Thoracic aorta (tissue), 2 donors: ENCODE measurements around the gene CTSO. TPM values are rescaled to one million over a fixed set of nuclear protein-coding genes. Genes with fewer than 3 reads are reported as not detected.

ENCODE experiments used
- ATAC-seq: fragments of 150-250 bp; one replicate; pipeline ENCODE4 v1.8.0; 2017; ENCODE audit warnings: low read depth; ENCODE audit not compliant: insufficient number of reproducible peaks, low FRiP score
- DNase-seq: peaks from one replicate; pipeline ENCODE4 v3.0.0-alpha.2; 2020; ENCODE audit warnings: low spot score
- H3K27ac ChIP-seq, 2 donors: fragments of 200-600 bp; sonication (generic); 1 replicate in 1 of 2; 2 replicates in 1 of 2; pipeline ENCODE4 v1.5.1; 2016; ENCODE audit warnings: mild to moderate bottlenecking in 2 of 2, moderate library complexity in 2 of 2
- H3K27me3 ChIP-seq: fragments of 200-600 bp; sonication (generic); replicated peaks from 2 replicates; pipeline ENCODE4 v1.6.0; 2016; ENCODE audit warnings: mild to moderate bottlenecking; ENCODE audit not compliant: insufficient read depth
- H3K36me3 ChIP-seq: fragments of 200-600 bp; sonication (generic); one replicate; pipeline ENCODE4 v1.5.1; 2016
- H3K4me1 ChIP-seq, 2 donors: fragments of 200-600 bp; sonication (generic); 1 replicate in 1 of 2; 2 replicates in 1 of 2; pipeline versions ENCODE4 v1.5.1 to v1.6.0; 2016; ENCODE audit warnings: low read depth in 2 of 2, mild to moderate bottlenecking in 1 of 2; ENCODE audit not compliant: control insufficient read depth in 1 of 2
- H3K4me3 ChIP-seq: fragments of 200-600 bp; sonication (generic); 2 replicates; pipeline ENCODE4 v1.5.1; 2016; ENCODE audit warnings: mild to moderate bottlenecking
- H3K9me3 ChIP-seq: fragments of 200-600 bp; sonication (generic); 2 replicates; pipeline ENCODE4 v1.5.1; 2016
- total RNA-seq, 2 donors: library from RNA; depleted of rRNA; stranded (reverse); fragments of >200 nt; gene quantifications; one replicate each; pipeline versions ENCODE4 v1.1.0 to v1.2.3, GENCODE V29; 2016
- TF ChIP-seq, protein P1 (sequence below): fragments of 200-600 bp; sonication (generic); IDR thresholded peaks from one replicate; pipeline ENCODE4 v1.5.1; 2019; ENCODE audit warnings: antibody characterized with exemption

CTSO gene
- total RNA-seq, 2 donors from 2014 or later, result 31.1 to 36.6 TPM

DNA sequence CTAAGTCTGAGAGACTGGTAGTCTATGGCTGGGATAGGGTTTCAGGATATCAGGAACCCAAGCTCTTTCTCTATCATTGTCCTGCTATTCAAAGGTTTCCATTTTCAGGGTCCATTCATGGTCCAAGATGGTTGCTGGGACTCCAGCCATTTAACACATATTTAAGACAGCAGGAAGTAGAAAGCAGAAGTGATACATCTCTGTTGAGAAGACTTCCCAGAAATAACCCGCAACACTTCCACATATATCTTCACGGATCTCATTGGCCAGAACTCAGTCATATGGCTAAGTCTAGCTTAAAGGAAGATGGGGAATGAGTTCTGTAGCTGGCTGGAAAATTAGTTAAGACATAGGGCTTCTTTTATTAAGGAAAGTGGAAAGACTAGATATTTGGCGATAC, 23.8 kb downstream of the CTSO start:
- H3K36me3 ChIP-seq, result peaks cover 6% of the 10 kb centered on the region
- H3K27me3 ChIP-seq, result no peaks in the 10 kb centered on the region
- DNase-seq, result no peak
- no peaks in the 10 kb centered on the region for H3K9me3 ChIP-seq
- H3K4me3 ChIP-seq, result no peak overlapping the region
- ATAC-seq, result no peak
- no peaks in the 10 kb centered on the region for H3K4me1 ChIP-seq
- TF ChIP-seq, protein P1, sequence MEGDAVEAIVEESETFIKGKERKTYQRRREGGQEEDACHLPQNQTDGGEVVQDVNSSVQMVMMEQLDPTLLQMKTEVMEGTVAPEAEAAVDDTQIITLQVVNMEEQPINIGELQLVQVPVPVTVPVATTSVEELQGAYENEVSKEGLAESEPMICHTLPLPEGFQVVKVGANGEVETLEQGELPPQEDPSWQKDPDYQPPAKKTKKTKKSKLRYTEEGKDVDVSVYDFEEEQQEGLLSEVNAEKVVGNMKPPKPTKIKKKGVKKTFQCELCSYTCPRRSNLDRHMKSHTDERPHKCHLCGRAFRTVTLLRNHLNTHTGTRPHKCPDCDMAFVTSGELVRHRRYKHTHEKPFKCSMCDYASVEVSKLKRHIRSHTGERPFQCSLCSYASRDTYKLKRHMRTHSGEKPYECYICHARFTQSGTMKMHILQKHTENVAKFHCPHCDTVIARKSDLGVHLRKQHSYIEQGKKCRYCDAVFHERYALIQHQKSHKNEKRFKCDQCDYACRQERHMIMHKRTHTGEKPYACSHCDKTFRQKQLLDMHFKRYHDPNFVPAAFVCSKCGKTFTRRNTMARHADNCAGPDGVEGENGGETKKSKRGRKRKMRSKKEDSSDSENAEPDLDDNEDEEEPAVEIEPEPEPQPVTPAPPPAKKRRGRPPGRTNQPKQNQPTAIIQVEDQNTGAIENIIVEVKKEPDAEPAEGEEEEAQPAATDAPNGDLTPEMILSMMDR, result no peak
- H3K27ac ChIP-seq, result no peak overlapping the region

DNA sequence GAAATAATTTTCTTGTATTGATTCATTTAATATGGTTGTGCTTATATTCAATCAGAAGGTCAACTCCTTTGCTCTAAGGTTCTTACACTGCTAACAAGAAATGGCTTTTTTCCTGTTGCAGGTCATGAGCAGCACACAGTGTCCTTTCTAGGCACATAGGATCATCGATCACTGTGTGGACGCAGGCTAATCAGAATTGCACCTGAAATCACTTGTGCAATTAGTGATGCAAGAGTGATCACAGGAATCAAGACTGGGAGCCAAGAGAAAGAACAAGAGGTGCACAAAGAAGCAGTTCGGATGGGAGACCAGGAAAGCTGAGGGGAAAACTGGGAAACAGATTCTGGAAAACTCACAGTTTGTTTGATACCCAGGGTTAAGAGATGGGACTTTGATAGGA, 29.0 kb downstream of the CTSO start:
- H3K4me1 ChIP-seq, result no peaks in the 10 kb centered on the region
- DNase-seq (no peak), ATAC-seq (no peak)
- TF ChIP-seq, protein P1, result no peak
- H3K27me3 ChIP-seq, result no peaks in the 10 kb centered on the region
- H3K27ac ChIP-seq, result no peak overlapping the region
- peaks cover 6% of the 10 kb centered on the region for H3K36me3 ChIP-seq
- H3K4me3 ChIP-seq, result no peak overlapping the region
- no peaks in the 10 kb centered on the region for H3K9me3 ChIP-seq

DNA sequence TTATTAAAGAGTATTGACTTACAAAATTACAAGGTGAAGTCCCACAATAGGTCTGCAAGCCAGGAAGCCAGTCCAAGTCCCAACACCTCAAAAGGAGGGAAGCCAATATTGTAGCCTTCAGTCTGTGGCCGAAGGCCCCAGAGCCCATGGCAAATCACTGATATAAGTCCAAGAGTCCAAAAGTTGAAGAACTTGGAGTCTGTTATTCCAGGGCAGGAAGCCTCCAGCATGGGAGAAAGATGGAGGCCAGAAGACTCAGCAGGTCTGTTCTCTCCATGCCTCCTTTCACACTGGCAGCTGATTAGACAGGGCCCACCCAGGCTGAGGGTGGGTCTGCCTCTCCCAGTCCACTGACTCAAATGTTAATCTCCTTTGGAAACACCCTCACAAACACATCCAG, 32.1 kb downstream of the CTSO start:
- TF ChIP-seq, protein P1, result no peak
- no peaks in the 10 kb centered on the region for H3K27me3 ChIP-seq
- no peak for DNase-seq
- H3K9me3 ChIP-seq, result no peaks in the 10 kb centered on the region
- no peaks in the 10 kb centered on the region for H3K36me3 ChIP-seq
- no peak overlapping the region for H3K27ac ChIP-seq
- ATAC-seq, result no peak
- no peak overlapping the region for H3K4me3 ChIP-seq
- no peaks in the 10 kb centered on the region for H3K4me1 ChIP-seq

DNA sequence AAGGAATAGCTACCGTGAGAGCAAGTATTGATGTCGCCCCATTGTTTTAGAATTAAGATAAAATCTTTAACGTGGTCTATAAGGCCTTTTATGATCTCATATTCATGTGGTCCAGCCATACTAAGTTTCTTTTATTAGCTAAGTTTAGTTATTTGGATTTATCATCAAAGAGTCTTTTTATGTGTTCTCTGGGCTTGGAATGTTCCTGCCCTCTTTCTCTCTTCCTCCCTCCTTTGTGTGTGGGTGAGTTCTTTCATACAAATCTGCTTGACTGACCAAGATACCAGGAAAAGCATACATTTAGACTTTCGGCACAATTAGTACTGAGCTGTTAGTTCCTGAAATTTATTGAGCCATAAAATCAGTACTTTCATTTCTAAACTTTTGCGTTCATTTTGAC, 38.9 kb downstream of the CTSO start:
- no peaks in the 10 kb centered on the region for H3K4me1 ChIP-seq
- H3K36me3 ChIP-seq, result no peaks in the 10 kb centered on the region
- H3K27me3 ChIP-seq, result no peaks in the 10 kb centered on the region
- H3K9me3 ChIP-seq, result no peaks in the 10 kb centered on the region
- TF ChIP-seq, protein P1, result no peak
- ATAC-seq, result no peak
- no peak for DNase-seq
- no peak overlapping the region for H3K4me3 ChIP-seq
- H3K27ac ChIP-seq, result no peak overlapping the region

DNA sequence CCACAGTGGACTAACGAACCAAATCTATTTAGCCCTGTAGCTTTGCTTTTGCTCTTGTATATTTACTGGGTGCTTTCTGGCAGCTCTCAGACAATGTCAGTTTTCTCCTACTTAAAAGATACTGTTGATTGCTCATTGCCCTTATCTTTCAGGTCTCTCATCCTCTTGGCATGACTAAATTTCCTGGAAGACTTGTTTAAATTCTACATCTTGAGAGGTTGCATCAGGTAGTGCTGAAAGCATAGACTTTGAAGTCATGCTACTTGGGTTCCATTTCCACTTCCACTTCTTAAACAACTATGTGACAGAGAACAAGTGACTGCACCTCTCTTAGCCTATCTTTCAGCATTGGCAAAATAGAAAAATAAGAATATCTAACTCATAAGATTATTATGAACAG, 41.8 kb downstream of the CTSO start:
- Histone ChIP-seq H3K27ac (no peak overlapping the region), H3K4me3 (no peak overlapping the region), H3K9me3 (no peaks in the 10 kb centered on the region), H3K36me3 (no peaks in the 10 kb centered on the region), H3K4me1 (peaks cover 0 to 3% of the 10 kb centered on the region in 2 donors), H3K27me3 (no peaks in the 10 kb centered on the region)
- DNase-seq (no peak), ATAC-seq (no peak)
- TF ChIP-seq, protein P1, result no peak
